Right lobe of liver (tissue), 6 donors: ENCODE results near the gene TSEN2. TPM values are rescaled to one million over a fixed set of nuclear protein-coding genes. Genes with fewer than 3 reads are reported as not detected.

ENCODE experiments used
- ATAC-seq, 4 donors: fragments of 200-7000 bp; cut with Tn5 transposase; one replicate each; pipeline ENCODE4 v1.9.1; 2020; ENCODE audit warnings: mild to moderate bottlenecking in 4 of 4, moderate library complexity in 4 of 4
- DNase-seq, 3 donors: peaks; one replicate each; pipeline ENCODE4 v3.0.0-alpha.2; 2020
- H3K27ac ChIP-seq, 3 donors: fragments of 200-600 bp; one replicate each; pipeline ENCODE4 v1.8.0; 2022
- H3K27me3 ChIP-seq, 2 donors: fragments of 200-600 bp; one replicate each; pipeline ENCODE4 v1.8.0; 2022
- H3K36me3 ChIP-seq, 4 donors: fragments of 200-600 bp; sonication (generic) in 1 of 4; one replicate each; pipeline versions ENCODE4 v1.5.1 to v1.8.0; 2017 to 2022; ENCODE audit warnings: control low read depth in 1 of 4
- H3K4me1 ChIP-seq, 4 donors: fragments of 200-600 bp; sonication (generic) in 1 of 4; one replicate each; pipeline versions ENCODE4 v1.5.1 to v1.8.0; 2017 to 2022; ENCODE audit warnings: control low read depth in 1 of 4
- H3K4me3 ChIP-seq, 3 donors: fragments of 200-600 bp; one replicate each; pipeline ENCODE4 v1.8.0; 2022
- H3K9me3 ChIP-seq, 4 donors: fragments of 200-600 bp; sonication (generic) in 1 of 4; one replicate each; pipeline versions ENCODE4 v1.5.1 to v1.8.0; 2017 to 2022; ENCODE audit warnings: control low read depth in 1 of 4
- POLR2A ChIP-seq: fragments of 450-650 bp; IDR thresholded peaks from one replicate; pipeline ENCODE4 v1.6.1; 2017; ENCODE audit warnings: antibody characterized with exemption, mild to moderate bottlenecking
- WGBS: methylation state at CpG from one replicate; pipeline ENCODE4 v1.1.6; 2018; ENCODE audit warnings: low coverage, low lambda C conversion rate; ENCODE audit not compliant: insufficient coverage; ENCODE audit errors: missing lambda C conversion rate; 5-methylcytosine and 5-hydroxymethylcytosine counted together
- intact Hi-C, 2 donors: fragments of 100-400 bp; cut with DNase I; formaldehyde crosslinking; loops; one replicate each; pipeline versions ENCODE4 v1.11.2 to v1.14.1; 2022
- total RNA-seq, 6 experiments: library from RNA; depleted of rRNA in 2 of 6; stranded (reverse); fragments of >200 nt in 2 of 6; fragmentation: NEBNext Ultra II Directional in 3 of 6; extraction: Animal tissue kit (Norgen Biotek cat#: 25700) in 3 of 6; gene quantifications; one replicate each; pipeline versions ENCODE4 v1.1.0 to v1.2.4, GENCODE V29; 2016 to 2023
- TF ChIP-seq, protein P1 (sequence below), 4 donors: fragments of 200-600 bp in 3 of 4; fragments of 450-650 bp in 1 of 4; IDR thresholded peaks; one replicate each; pipeline versions ENCODE4 v1.5.1 to v1.8.0; 2016 to 2022; ENCODE audit warnings: antibody characterized with exemption in 4 of 4, mild to moderate bottlenecking in 2 of 4
- donor health status: DM: no; HTN: yes; CAD: no.
- donor health status: DM: no; HTN: no; CAD: no.
- donor health status: DM: no; HTN: no; CAD: no.
- donor health status: DM: no; HTN: yes; CAD: no.
- donor health status: DM: no; HTN: yes; CAD: no.

The TSEN2 gene
- total RNA-seq, 6 experiments from 2014 or later = 4.7 to 9.2 (median 6.4) TPM

DNA sequence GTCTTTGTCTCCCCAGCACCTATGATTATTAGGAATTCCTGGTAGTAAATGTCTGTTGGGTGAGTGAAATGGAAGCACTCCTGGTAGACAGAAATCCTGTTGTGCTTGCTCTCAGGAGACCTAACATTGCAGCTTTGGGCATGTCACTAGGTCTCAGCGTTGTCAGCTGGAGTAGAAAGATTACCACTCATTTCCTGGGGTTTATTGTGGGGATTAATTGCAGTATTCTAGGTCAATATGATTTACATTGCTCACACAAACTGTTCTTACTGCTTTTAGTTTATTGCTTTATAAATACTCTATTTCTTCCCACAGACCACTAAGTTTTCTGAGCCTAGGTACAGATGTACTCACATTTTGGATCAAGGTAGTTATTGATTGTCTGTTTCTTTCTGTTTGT lies 5.1 kb downstream of the TSEN2 start:
- 67% methylated on average over 1 of the region's 1 CpG for WGBS
- ATAC-seq (no peak), DNase-seq (no peak)
- Histone ChIP-seq H3K27me3 (no peaks in the 10 kb centered on the region), H3K9me3 (no peaks in the 10 kb centered on the region), H3K4me3 (no peak overlapping the region), H3K4me1 (peaks cover 0 to 6% (median 0%) of the 10 kb centered on the region in 4 donors), H3K36me3 (peaks cover 0 to 5% (median 2%) of the 10 kb centered on the region in 4 donors), H3K27ac (no peak overlapping the region)
- intact Hi-C loops = no loop called here
- no peak for TF ChIP-seq POLR2A
- TF ChIP-seq, protein P1, sequence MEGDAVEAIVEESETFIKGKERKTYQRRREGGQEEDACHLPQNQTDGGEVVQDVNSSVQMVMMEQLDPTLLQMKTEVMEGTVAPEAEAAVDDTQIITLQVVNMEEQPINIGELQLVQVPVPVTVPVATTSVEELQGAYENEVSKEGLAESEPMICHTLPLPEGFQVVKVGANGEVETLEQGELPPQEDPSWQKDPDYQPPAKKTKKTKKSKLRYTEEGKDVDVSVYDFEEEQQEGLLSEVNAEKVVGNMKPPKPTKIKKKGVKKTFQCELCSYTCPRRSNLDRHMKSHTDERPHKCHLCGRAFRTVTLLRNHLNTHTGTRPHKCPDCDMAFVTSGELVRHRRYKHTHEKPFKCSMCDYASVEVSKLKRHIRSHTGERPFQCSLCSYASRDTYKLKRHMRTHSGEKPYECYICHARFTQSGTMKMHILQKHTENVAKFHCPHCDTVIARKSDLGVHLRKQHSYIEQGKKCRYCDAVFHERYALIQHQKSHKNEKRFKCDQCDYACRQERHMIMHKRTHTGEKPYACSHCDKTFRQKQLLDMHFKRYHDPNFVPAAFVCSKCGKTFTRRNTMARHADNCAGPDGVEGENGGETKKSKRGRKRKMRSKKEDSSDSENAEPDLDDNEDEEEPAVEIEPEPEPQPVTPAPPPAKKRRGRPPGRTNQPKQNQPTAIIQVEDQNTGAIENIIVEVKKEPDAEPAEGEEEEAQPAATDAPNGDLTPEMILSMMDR (IDR thresholded peaks at IDR 0.05) = no peak

- peaks cover 0 to 6% (median 0%) of the 10 kb centered on the region in 4 donors for H3K4me1 ChIP-seq
- no peak for TF ChIP-seq POLR2A
- TF ChIP-seq, protein P1 (IDR thresholded peaks at IDR 0.05) = no peak
- WGBS = 89% methylated on average over 4 of the region's 4 CpGs
- no peak for DNase-seq
- H3K27ac ChIP-seq = no peak overlapping the region
- H3K9me3 ChIP-seq = no peaks in the 10 kb centered on the region
- ATAC-seq = no peak
- no peak overlapping the region for H3K4me3 ChIP-seq
- intact Hi-C loops = no loop called here
- H3K27me3 ChIP-seq = no peaks in the 10 kb centered on the region
- H3K36me3 ChIP-seq = peaks cover 0 to 5% (median 2%) of the 10 kb centered on the region in 4 donors
Observed at GRCh38 chr3:12489832-12490231, 5.6 kb downstream of the TSEN2 start.

- 93% methylated on average over 3 of the region's 3 CpGs for WGBS
- no peak overlapping the region for H3K27ac ChIP-seq
- DNase-seq = no peak
- H3K4me1 ChIP-seq = no peaks in the 10 kb centered on the region
- no peak overlapping the region for H3K4me3 ChIP-seq
- H3K27me3 ChIP-seq = no peaks in the 10 kb centered on the region
- intact Hi-C loops = no loop called here
- no peak for ATAC-seq
- H3K36me3 ChIP-seq = peaks cover 0 to 5% (median 2%) of the 10 kb centered on the region in 4 donors
- H3K9me3 ChIP-seq = no peaks in the 10 kb centered on the region
- TF ChIP-seq, protein P1 (IDR thresholded peaks at IDR 0.05) = no peak
- no peak for TF ChIP-seq POLR2A
Observed at GRCh38 chr3:12490547-12490946, 6.3 kb downstream of the TSEN2 start.

DNA sequence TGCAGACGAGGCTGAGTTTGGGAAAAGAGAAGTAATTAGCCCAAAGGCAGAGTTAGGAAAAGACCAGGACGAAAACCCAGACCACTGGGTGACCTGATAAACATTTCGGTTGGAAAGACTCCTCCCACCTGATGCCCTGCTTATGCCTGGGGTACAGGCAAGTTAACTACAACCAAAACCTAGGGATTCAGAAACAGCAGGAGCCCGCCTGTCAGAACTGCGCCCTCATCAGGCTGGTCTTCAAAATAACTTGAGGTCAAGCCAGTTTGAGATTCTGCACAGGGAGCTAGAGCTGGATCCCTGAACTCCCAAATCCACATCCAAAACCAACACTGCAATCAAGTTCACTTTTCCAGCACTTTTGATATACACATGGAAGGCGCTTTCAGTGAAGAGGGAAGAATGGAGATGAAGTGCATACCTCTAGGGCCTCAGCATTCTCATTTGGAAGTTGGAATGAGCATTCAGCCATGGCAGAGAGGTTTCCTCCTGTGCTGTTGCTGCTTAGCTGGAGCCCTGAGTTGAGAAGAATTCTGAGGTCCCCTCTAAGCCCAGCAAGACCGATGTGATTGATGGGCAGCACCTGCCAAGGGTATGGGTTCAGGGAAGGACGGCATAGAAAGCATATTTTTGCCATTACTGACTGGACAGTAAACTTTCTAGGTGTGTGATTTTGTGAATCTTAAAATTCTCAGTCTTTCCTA lies 11.6 kb downstream of the TSEN2 start:
- DNase-seq (no peak), ATAC-seq (no peak)
- no peak for TF ChIP-seq POLR2A
- TF ChIP-seq, protein P1 (IDR thresholded peaks at IDR 0.05) = no peak
- Histone ChIP-seq H3K27ac (no peak overlapping the region), H3K27me3 (no peaks in the 10 kb centered on the region), H3K4me3 (no peak overlapping the region), H3K36me3 (peaks cover 0 to 11% (median 2%) of the 10 kb centered on the region in 4 donors), H3K9me3 (no peaks in the 10 kb centered on the region), H3K4me1 (no peaks in the 10 kb centered on the region)
- intact Hi-C loops = no loop called here
- WGBS = 95% methylated on average over 4 of the region's 8 CpGs
